Mesothelial cell of epicardium (in vitro differentiated cells): ENCODE measurements around the gene HOXC6. TPM values are rescaled to one million over a fixed set of nuclear protein-coding genes. Genes with fewer than 3 reads are reported as not detected.
A peak's percentile ranks its signal among the peaks of the same experiment; 100 is the strongest.

ENCODE experiments used
- DNase-seq, 2 experiments: peaks; one replicate each; pipeline ENCODE4 v3.0.0; 2021; ENCODE audit warnings: low spot score in 2 of 2; ENCODE audit not compliant: unreplicated experiment in 2 of 2
- H3K27ac Mint-ChIP-seq: 2 replicates; pipeline ENCODE4 v1.8.0; 2021; ENCODE audit warnings: mixed read lengths
- H3K27me3 Mint-ChIP-seq: 2 replicates; pipeline ENCODE4 v1.8.0; 2021; ENCODE audit warnings: low read depth, mixed read lengths
- H3K36me3 Mint-ChIP-seq: 2 replicates; pipeline ENCODE4 v1.8.0; 2021; ENCODE audit warnings: mixed read lengths
- H3K4me1 Mint-ChIP-seq: 2 replicates; pipeline ENCODE4 v1.8.0; 2021; ENCODE audit warnings: mixed read lengths
- H3K4me3 Mint-ChIP-seq: 2 replicates; pipeline ENCODE4 v1.8.0; 2021; ENCODE audit warnings: mild to moderate bottlenecking, moderate library complexity, mixed read lengths
- H3K9me3 Mint-ChIP-seq: 2 replicates; pipeline ENCODE4 v1.8.0; 2021; ENCODE audit warnings: mixed read lengths
- total RNA-seq: library from RNA; stranded (reverse); gene quantifications from 3 replicates; pipeline ENCODE4 v1.2.1, GENCODE V29; 2021
- TF ChIP-seq, protein P1 (sequence below): fragments of 200-600 bp; sonication (generic); IDR thresholded peaks from one replicate; pipeline ENCODE4 v1.5.0; 2021; ENCODE audit warnings: antibody characterized with exemption; ENCODE audit not compliant: unreplicated experiment

HOXC6 gene
- total RNA-seq, 1 donor from 2014 or later = 15.5 TPM

DNA sequence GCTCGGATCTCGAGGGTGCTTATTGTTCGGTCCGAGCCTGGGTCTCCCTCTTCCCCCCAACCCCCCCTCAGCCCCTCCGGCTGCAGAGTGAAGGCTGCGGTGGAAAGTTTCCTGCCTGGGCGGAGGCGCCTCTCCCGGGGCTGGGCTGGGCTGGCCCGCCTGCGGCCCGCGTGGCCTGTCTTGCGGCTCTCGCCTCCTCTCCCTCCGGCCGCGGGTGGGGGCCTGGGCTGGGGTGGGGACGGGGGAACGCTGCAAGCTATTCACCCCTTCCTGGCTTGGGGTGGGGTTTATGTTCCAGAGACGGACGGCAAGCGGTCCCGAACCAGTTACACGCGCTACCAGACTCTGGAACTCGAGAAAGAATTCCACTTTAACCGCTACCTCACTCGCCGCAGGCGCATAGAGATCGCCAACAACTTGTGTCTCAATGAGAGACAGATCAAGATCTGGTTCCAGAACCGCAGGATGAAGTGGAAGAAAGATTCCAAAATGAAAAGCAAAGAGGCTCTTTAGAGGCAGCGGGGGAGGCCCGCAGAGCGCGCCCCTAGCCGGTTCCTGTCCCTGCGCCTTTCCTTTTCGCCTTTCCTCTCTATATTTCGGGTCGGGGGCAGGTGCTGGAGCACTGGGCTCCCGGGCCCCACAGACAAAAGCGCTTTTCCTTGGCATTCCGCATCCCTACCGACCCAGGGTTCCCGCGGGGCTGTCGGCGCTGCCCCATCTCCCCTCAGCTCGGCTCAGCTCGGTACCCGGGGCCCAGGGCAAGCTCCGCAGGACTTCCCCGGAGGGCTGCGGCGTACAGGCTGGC lies 5.9 kb downstream of the HOXC6 start:
- DNase-seq = peak in 1 of 2 experiments; percentile 51
- H3K9me3 Mint-ChIP-seq = no peaks in the 10 kb centered on the region
- H3K27ac Mint-ChIP-seq = peak overlapping the region; percentile 98
- peaks cover 19% of the 10 kb centered on the region for H3K27me3 Mint-ChIP-seq
- no peaks in the 10 kb centered on the region for H3K36me3 Mint-ChIP-seq
- H3K4me3 Mint-ChIP-seq = peak overlapping the region; percentile 81
- peaks cover 84% of the 10 kb centered on the region for H3K4me1 Mint-ChIP-seq
- TF ChIP-seq, protein P1, sequence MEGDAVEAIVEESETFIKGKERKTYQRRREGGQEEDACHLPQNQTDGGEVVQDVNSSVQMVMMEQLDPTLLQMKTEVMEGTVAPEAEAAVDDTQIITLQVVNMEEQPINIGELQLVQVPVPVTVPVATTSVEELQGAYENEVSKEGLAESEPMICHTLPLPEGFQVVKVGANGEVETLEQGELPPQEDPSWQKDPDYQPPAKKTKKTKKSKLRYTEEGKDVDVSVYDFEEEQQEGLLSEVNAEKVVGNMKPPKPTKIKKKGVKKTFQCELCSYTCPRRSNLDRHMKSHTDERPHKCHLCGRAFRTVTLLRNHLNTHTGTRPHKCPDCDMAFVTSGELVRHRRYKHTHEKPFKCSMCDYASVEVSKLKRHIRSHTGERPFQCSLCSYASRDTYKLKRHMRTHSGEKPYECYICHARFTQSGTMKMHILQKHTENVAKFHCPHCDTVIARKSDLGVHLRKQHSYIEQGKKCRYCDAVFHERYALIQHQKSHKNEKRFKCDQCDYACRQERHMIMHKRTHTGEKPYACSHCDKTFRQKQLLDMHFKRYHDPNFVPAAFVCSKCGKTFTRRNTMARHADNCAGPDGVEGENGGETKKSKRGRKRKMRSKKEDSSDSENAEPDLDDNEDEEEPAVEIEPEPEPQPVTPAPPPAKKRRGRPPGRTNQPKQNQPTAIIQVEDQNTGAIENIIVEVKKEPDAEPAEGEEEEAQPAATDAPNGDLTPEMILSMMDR = no peak

DNA sequence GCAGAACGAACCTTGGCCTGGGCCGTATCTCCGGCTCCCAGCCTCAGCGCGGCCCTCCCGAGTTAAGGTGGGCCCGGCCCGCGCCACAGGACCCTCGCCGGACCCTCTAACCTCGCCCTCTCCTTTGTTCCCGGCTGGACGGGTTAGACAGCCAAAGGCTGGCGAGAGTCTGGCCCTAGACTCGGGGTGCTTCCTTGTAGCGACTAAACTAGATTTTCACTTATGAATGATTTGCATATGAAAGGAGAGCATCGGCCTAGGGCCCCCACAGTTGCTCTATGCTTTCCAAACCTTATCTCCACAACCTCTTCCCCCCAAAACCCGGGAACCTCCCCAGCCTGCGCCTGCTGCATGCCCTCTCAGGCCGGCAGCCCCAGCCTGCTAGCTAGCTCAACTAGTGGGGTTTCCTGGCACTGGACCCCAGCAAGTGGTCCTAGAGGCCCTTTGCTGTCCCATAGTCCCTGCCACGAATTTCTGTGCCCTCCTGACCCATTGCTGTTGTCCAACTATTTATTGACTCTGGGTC lies 6.6 kb downstream of the HOXC6 start:
- peaks cover 16% of the 10 kb centered on the region for H3K27me3 Mint-ChIP-seq
- no peaks in the 10 kb centered on the region for H3K36me3 Mint-ChIP-seq
- H3K27ac Mint-ChIP-seq = peak overlapping the region; percentile 98
- H3K4me1 Mint-ChIP-seq = peaks cover 85% of the 10 kb centered on the region
- no peak for DNase-seq
- H3K9me3 Mint-ChIP-seq = no peaks in the 10 kb centered on the region
- TF ChIP-seq, protein P1 = no peak
- H3K4me3 Mint-ChIP-seq = peak overlapping the region; percentile 81

DNA sequence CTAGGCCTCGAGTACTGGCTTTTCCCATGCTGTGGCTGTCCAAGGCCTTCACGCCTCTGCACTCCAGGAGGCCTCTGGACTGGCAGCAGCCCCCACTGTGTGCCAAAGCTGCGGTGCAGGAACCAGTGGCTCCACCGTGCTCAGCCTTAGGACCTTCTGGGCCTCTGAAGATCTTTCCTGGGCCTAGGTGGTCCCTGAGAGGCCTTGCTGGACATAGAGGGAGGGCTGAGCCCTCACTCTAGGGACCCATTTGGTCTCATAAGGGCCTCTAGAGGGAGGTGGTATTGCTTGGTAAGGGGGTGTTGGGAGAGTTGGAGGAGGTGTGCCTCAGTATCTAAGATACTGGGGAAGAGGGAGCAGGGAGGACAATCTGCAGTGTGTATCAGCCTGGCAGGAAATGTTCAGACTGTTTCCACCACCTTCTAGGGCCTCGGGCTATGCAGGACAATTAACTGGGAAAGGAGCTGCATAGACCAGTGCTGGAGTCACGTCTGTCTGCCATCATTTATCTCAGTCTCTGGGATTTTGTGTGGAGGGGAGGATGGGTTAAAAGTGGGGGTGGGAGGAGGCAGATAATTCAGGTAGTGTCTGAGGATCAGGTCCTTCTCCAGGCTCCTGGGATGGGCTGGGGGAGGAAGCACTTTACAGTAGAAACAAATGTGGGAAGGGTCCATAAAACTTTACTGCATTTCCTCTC lies 7.5 kb downstream of the HOXC6 start:
- peak in 1 of 2 experiments; percentile 40 for DNase-seq
- TF ChIP-seq, protein P1 = no peak
- Mint-ChIP-seq H3K9me3 (no peaks in the 10 kb centered on the region), H3K4me3 (peak overlapping the region; percentile 81), H3K36me3 (no peaks in the 10 kb centered on the region), H3K27me3 (peaks cover 12% of the 10 kb centered on the region), H3K27ac (peak overlapping the region; percentile 98), H3K4me1 (peaks cover 88% of the 10 kb centered on the region)

DNA sequence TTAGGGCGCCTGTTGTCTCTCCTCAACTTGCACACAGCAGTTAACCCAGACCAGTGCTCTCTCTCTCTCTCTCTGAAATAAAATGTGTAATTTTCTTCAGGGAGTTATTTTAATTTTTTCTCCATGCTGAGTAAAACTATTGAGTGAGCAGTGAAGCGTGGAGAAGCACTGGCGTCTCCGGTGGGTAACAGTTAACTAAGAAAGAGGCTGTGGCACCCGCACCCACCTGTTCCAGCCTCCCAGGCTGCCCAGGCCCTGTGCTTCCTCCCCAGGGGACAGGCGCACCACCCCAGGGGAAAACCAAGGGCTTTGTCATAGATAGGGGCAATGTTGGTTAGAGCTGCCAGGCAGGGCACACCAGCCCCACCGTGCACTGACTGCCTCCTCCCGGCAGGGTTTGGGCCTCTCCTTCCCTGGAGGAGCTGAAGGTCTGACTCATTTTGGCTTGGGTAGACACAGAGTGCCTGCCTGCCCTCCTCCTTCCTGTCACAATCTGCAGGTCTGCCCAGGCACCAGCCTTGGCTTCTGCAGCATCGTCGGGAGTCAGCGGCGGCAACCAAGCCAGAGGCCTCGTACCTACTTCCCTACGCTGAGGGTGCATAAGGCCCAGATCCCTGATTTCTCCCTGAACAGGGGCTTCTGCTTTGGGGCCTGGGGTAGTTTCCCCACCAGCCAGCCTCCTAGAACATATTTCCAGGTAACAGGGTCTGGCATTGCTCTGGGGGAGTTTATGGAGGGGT lies 8.6 kb downstream of the HOXC6 start:
- TF ChIP-seq, protein P1 = no peak
- Mint-ChIP-seq H3K36me3 (no peaks in the 10 kb centered on the region), H3K27ac (peak overlapping the region; percentile 98), H3K4me3 (peak overlapping the region; percentile 81), H3K27me3 (peaks cover 9% of the 10 kb centered on the region), H3K9me3 (no peaks in the 10 kb centered on the region), H3K4me1 (peaks cover 85% of the 10 kb centered on the region)
- peak in 1 of 2 experiments; percentile 48 for DNase-seq
